Thyroid gland (tissue), 4 donors: ENCODE measurements around the gene CCDC38. TPM values are rescaled to one million over a fixed set of nuclear protein-coding genes. Genes with fewer than 3 reads are reported as not detected.
"Not testable (repeated sequence)": the region's sequence is repeated elsewhere in the genome, so short reads cannot be mapped to it uniquely, and the experiment has no call there.

Experiments
- DNase-seq, 2 donors: peaks; one replicate each; pipeline ENCODE4 v3.0.0-alpha.2; 2019
- H3K27ac ChIP-seq, 3 donors: fragments of 200-600 bp; sonication (generic); 1 replicate in 2 of 3; 2 replicates in 1 of 3; pipeline ENCODE4 v1.5.1; 2016 to 2019; ENCODE audit warnings: mild to moderate bottlenecking in 1 of 3, moderate library complexity in 1 of 3
- H3K27me3 ChIP-seq: fragments of 200-600 bp; sonication (generic); one replicate; pipeline ENCODE4 v1.5.1; 2019
- H3K36me3 ChIP-seq, 2 donors: fragments of 200-600 bp; sonication (generic); one replicate each; pipeline ENCODE4 v1.5.1; 2016 to 2019
- H3K4me1 ChIP-seq, 2 donors: fragments of 200-600 bp; sonication (generic); one replicate each; pipeline ENCODE4 v1.5.1; 2017 to 2019
- H3K4me3 ChIP-seq, 3 donors: fragments of 200-600 bp; sonication (generic); replicated peaks in 1 of 3; 1 replicate in 2 of 3; 2 replicates in 1 of 3; pipeline ENCODE4 v1.5.1; 2016; ENCODE audit warnings: mild to moderate bottlenecking in 1 of 3
- H3K9me3 ChIP-seq: fragments of 200-600 bp; sonication (generic); one replicate; pipeline ENCODE4 v1.5.1; 2017
- CTCF ChIP-seq, 6 experiments: fragments of 200-600 bp in 3 of 6; fragments of 450-650 bp in 3 of 6; sonication (generic) in 3 of 6; IDR thresholded peaks; one replicate each; pipeline ENCODE4 v1.5.1; 2016 to 2019; ENCODE audit warnings: antibody characterized with exemption in 6 of 6, mild to moderate bottlenecking in 2 of 6, inconsistent platforms in 1 of 6, moderate library complexity in 1 of 6
- POLR2A ChIP-seq, 2 donors: fragments of 450-650 bp; IDR thresholded peaks; one replicate each; pipeline ENCODE4 v1.6.1; 2017; ENCODE audit warnings: antibody characterized with exemption in 2 of 2, mild to moderate bottlenecking in 2 of 2, moderate library complexity in 1 of 2
- WGBS, 2 donors: methylation state at CpG; one replicate each; pipeline ENCODE4 v1.1.5; 2017; 5-methylcytosine and 5-hydroxymethylcytosine counted together
- intact Hi-C: fragments of 100-400 bp; cut with DNase I; formaldehyde crosslinking; loops from one replicate; pipeline ENCODE4 v1.15.1; 2023
- total RNA-seq, 4 donors: library from RNA; depleted of rRNA; stranded (reverse); fragments of >200 nt; gene quantifications; one replicate each; pipeline ENCODE4 v1.2.3, GENCODE V29; 2016

Gene CCDC38
- total RNA-seq, 4 donors from 2014 or later: 0.67 TPM; not detected in 3

GRCh38 chr12:95851606-95852005 lies 90.8 kb downstream of the CCDC38 start:
- Histone ChIP-seq H3K4me3 (no peak overlapping the region), H3K9me3 (no peaks in the 10 kb centered on the region), H3K36me3 (no peaks in the 10 kb centered on the region), H3K4me1 (peaks cover 0 to 6% of the 10 kb centered on the region in 2 donors), H3K27ac (no peak overlapping the region), H3K27me3 (no peaks in the 10 kb centered on the region)
- WGBS, 2 donors: 83 to 88% methylated on average over 3 of the region's 3 CpGs
- intact Hi-C loops: no loop called here
- TF ChIP-seq CTCF (IDR thresholded peaks at IDR 0.05) (no peak), POLR2A (IDR thresholded peaks at IDR 0.05) (no peak)
- no peak for DNase-seq

GRCh38 chr12:95848575-95849388 lies 93.6 kb downstream of the CCDC38 start:
- Histone ChIP-seq H3K36me3 (no peaks in the 10 kb centered on the region), H3K4me1 (peaks cover 0 to 6% of the 10 kb centered on the region in 2 donors), H3K4me3 (peak overlapping the region in 1 of 3 donors; percentile 3), H3K9me3 (no peaks in the 10 kb centered on the region), H3K27ac (peak overlapping the region; percentile 8 to 67 (median 41)), H3K27me3 (no peaks in the 10 kb centered on the region)
- peak in 4 of 6 experiments; percentile 50 to 71 (median 53) for TF ChIP-seq CTCF (IDR thresholded peaks at IDR 0.05)
- TF ChIP-seq POLR2A (IDR thresholded peaks at IDR 0.05): no peak
- peak; percentile 42 to 59 for DNase-seq
- whole genome bisulfite sequencing, 2 donors: 19 to 23% methylated on average over 8 of the region's 8 CpGs
- intact Hi-C loops: no loop called here

- H3K36me3 ChIP-seq, H3K4me3 ChIP-seq, H3K4me1 ChIP-seq, DNase-seq, intact Hi-C loops, H3K27me3 ChIP-seq, H3K9me3 ChIP-seq, H3K27ac ChIP-seq: not testable (repeated sequence)
- whole genome bisulfite sequencing, 2 donors: 94 to 96% methylated on average over 6 of the region's 12 CpGs
These were observed 100.0 kb downstream of the CCDC38 start for GRCh38 chr12:95842426-95842825.

- 10 to 14% methylated on average over 11 of the region's 11 CpGs for WGBS, 2 donors
- Histone ChIP-seq H3K36me3 (no peaks in the 10 kb centered on the region), H3K4me3 (no peak overlapping the region), H3K4me1 (peaks cover 8% of the 10 kb centered on the region in 2 donors), H3K27me3 (no peaks in the 10 kb centered on the region), H3K9me3 (no peaks in the 10 kb centered on the region), H3K27ac (no peak overlapping the region)
- intact Hi-C loops: no loop called here
- peak; percentile 39 to 44 for DNase-seq
- TF ChIP-seq CTCF (IDR thresholded peaks at IDR 0.05) (no peak), POLR2A (IDR thresholded peaks at IDR 0.05) (no peak)
These were observed 104.3 kb downstream of the CCDC38 start for GRCh38 chr12:95838125-95838524.

- Histone ChIP-seq H3K9me3 (no peaks in the 10 kb centered on the region), H3K27ac (no peak overlapping the region), H3K4me3 (no peak overlapping the region), H3K27me3 (no peaks in the 10 kb centered on the region), H3K4me1 (peaks cover 8% of the 10 kb centered on the region in 2 donors), H3K36me3 (no peaks in the 10 kb centered on the region)
- DNase-seq: no peak
- intact Hi-C loops: no loop called here
- 40 to 41% methylated on average over 10 of the region's 10 CpGs for WGBS, 2 donors
- no peak for TF ChIP-seq CTCF (IDR thresholded peaks at IDR 0.05)
- TF ChIP-seq POLR2A (IDR thresholded peaks at IDR 0.05): no peak
These were observed 105.0 kb downstream of the CCDC38 start for GRCh38 chr12:95837240-95838038.
